Activated CD4-positive, CD25-positive, alpha-beta regulatory T cell treated with anti-CD3 and anti-CD28 coated beads, Interleukin-2, amount 50 U/mL, for 16 hours (primary cell): Measurements from ENCODE around the gene SPAG6.

Experiments
- DNase-seq: peaks from one replicate; pipeline ENCODE4 v3.0.0-alpha.2; 2020; ENCODE audit warnings: low read depth, low spot score

The SPAG6 gene

GRCh38 chr10:22321924-22322640 is 23.2 kb upstream of the SPAG6 start:
- no peak for DNase-seq

- no peak for DNase-seq
These were observed 22.6 kb upstream of the SPAG6 start for GRCh38 chr10:22322641-22323160.

GRCh38 chr10:22323538-22324305 is 21.6 kb upstream of the SPAG6 start:
- no peak for DNase-seq

GRCh38 chr10:22324413-22324812 is 20.9 kb upstream of the SPAG6 start:
- no peak for DNase-seq

- no peak for DNase-seq
These were observed 20.4 kb upstream of the SPAG6 start for GRCh38 chr10:22324893-22325271.

GRCh38 chr10:22325272-22326144 is 19.8 kb upstream of the SPAG6 start:
- DNase-seq = peak; percentile 47

- DNase-seq = no peak
These were observed 19.1 kb upstream of the SPAG6 start for GRCh38 chr10:22326145-22326702.

- no peak for DNase-seq
These were observed 16.1 kb upstream of the SPAG6 start for GRCh38 chr10:22329150-22329549.

- no peak for DNase-seq
These were observed 13.1 kb upstream of the SPAG6 start for GRCh38 chr10:22332116-22332692.

- DNase-seq = no peak
These were observed 11.9 kb upstream of the SPAG6 start for GRCh38 chr10:22333167-22333974.

GRCh38 chr10:22333975-22334282 is 11.4 kb upstream of the SPAG6 start:
- DNase-seq = no peak

- DNase-seq = no peak
These were observed 10.7 kb upstream of the SPAG6 start for GRCh38 chr10:22334414-22335172.

- DNase-seq = no peak
These were observed 9.9 kb upstream of the SPAG6 start for GRCh38 chr10:22335173-22335933.

- no peak for DNase-seq
These were observed 7.0 kb upstream of the SPAG6 start for GRCh38 chr10:22338185-22338900.

GRCh38 chr10:22338931-22339330 is 6.4 kb upstream of the SPAG6 start:
- no peak for DNase-seq

GRCh38 chr10:22339761-22340328 is 5.5 kb upstream of the SPAG6 start:
- DNase-seq = no peak

- DNase-seq = no peak
These were observed 4.7 kb upstream of the SPAG6 start for GRCh38 chr10:22340329-22341189.
